OCI-LY3 (cell line): Measurements from ENCODE around the gene CTU2.

Experiments used
- H2AFZ ChIP-seq: fragments of 200-600, 300-600 bp; shearing (Covaris generic); 2 replicates; pipeline ENCODE4 v1.6.0; 2014; ENCODE audit warnings: antibody characterized with exemption, low read depth, low read length
- H3K27ac ChIP-seq: fragments of 200-600, 300-600 bp; sonication (generic); 2 replicates; pipeline ENCODE4 v1.5.1; 2014; ENCODE audit warnings: mild to moderate bottlenecking, low read length, moderate library complexity, mixed read lengths
- H3K27me3 ChIP-seq: fragments of 200-600, 300-600 bp; sonication (generic); 2 replicates; pipeline ENCODE4 v1.6.1; 2014; ENCODE audit warnings: low read depth, low read length, mixed read lengths
- H3K36me3 ChIP-seq: fragments of 200-600, 300-600 bp; sonication (generic); replicated peaks from 2 replicates; pipeline ENCODE3; 2014; ENCODE audit warnings: low read depth, low read length, mixed read lengths
- H3K4me1 ChIP-seq: fragments of 300-600, 200-600 bp; sonication (generic); 2 replicates; pipeline ENCODE4 v1.6.1; 2014; ENCODE audit warnings: low read length, mixed read lengths
- H3K4me2 ChIP-seq: fragments of 200-600, 300-600 bp; sonication (generic); 2 replicates; pipeline ENCODE4 v1.6.1; 2014; ENCODE audit warnings: low read length, mixed read lengths
- H3K4me3 ChIP-seq: fragments of 300-600, 200-600 bp; sonication (generic); 2 replicates; pipeline ENCODE4 v1.5.1; 2014; ENCODE audit warnings: antibody characterized with exemption, mild to moderate bottlenecking, low read length, moderate library complexity
- H3K79me2 ChIP-seq: fragments of 300-600, 200-600 bp; shearing (Covaris generic); 2 replicates; pipeline ENCODE4 v1.6.1; 2014; ENCODE audit warnings: mild to moderate bottlenecking, low read length, mixed read lengths
- H3K9ac ChIP-seq: fragments of 300-600, 200-600 bp; shearing (Covaris generic); 2 replicates; pipeline ENCODE4 v1.6.0; 2014; ENCODE audit warnings: mild to moderate bottlenecking, low read length, moderate library complexity
- H3K9me3 ChIP-seq: fragments of 200-600, 300-600 bp; shearing (Covaris generic); 2 replicates; pipeline ENCODE4 v1.6.1; 2014; ENCODE audit warnings: low read length, mixed read lengths; ENCODE audit not compliant: insufficient read depth
- H4K20me1 ChIP-seq: fragments of 200-600, 300-600 bp; sonication (generic); 2 replicates; pipeline ENCODE4 v1.6.1; 2016; ENCODE audit warnings: low read length, mixed read lengths; ENCODE audit not compliant: insufficient read depth
- EZH2phosphoT487 ChIP-seq: fragments of 200-600 bp; shearing (Covaris generic); IDR thresholded peaks from 2 replicates; pipeline ENCODE4 v1.6.1; 2018; ENCODE audit warnings: antibody characterized with exemption, mixed run types, low read depth
- TF ChIP-seq, protein P1 (sequence below): fragments of 200-600, 300-600 bp; sonication (generic); IDR thresholded peaks from 2 replicates; pipeline ENCODE4 v1.5.1; 2014; ENCODE audit warnings: antibody characterized with exemption, low read length, low read depth

The CTU2 gene

DNA sequence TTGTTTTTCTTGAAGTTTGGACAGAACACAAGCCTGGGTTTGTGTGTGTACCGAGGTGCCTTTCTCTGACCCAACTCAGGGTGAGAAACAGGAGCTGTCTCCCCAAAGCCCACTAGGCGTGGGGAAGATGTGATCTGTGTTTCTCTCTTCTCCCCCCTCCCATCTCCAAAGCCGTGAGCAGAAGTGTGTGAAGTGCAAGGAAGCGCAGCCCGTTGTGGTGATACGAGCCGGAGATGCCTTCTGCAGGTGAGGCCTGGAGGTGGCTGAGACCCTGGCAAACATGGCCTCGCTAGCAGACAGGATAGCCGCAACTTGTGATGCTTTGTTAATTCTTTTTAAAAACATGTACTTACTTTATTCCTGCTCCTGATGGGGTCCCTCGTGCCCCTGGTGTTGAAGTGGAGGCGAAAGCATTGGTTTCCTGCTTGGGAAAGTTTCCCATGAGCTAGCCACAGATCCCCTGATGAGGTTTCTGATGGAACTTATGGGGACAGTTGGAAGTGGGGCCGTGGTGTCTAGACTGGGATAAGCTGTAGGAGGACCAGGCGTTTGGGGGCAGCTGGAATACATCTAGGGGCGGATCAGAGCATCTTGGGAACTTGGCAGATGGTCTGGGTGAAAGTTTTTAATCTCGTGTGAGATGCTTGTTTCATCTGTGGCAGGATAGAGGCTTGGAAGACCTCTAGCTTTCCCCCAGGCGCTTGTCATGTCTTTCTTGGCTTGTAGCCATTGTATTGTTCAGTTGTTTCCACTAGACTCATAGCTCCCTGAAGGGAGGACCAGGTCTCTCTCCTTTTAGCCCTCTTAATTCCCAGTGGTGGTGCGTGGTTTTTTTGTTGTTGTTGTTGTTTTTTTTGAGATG, 893 bp downstream of the CTU2 start:
- Histone ChIP-seq H3K4me3 (peak overlapping the region; percentile 93), H3K27ac (no peak overlapping the region), H3K9ac (peak overlapping the region; percentile 75), H3K27me3 (no peaks in the 10 kb centered on the region), H4K20me1 (no peaks in the 10 kb centered on the region), H3K9me3 (no peaks in the 10 kb centered on the region), H2AFZ (no peak overlapping the region), H3K36me3 (peaks cover under 1% of the 10 kb centered on the region), H3K4me2 (peak overlapping the region; percentile 84), H3K79me2 (peaks cover 74% of the 10 kb centered on the region), H3K4me1 (peaks cover 13% of the 10 kb centered on the region)
- TF ChIP-seq, protein P1, sequence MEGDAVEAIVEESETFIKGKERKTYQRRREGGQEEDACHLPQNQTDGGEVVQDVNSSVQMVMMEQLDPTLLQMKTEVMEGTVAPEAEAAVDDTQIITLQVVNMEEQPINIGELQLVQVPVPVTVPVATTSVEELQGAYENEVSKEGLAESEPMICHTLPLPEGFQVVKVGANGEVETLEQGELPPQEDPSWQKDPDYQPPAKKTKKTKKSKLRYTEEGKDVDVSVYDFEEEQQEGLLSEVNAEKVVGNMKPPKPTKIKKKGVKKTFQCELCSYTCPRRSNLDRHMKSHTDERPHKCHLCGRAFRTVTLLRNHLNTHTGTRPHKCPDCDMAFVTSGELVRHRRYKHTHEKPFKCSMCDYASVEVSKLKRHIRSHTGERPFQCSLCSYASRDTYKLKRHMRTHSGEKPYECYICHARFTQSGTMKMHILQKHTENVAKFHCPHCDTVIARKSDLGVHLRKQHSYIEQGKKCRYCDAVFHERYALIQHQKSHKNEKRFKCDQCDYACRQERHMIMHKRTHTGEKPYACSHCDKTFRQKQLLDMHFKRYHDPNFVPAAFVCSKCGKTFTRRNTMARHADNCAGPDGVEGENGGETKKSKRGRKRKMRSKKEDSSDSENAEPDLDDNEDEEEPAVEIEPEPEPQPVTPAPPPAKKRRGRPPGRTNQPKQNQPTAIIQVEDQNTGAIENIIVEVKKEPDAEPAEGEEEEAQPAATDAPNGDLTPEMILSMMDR = no peak
- TF ChIP-seq EZH2phosphoT487 = no peak

DNA sequence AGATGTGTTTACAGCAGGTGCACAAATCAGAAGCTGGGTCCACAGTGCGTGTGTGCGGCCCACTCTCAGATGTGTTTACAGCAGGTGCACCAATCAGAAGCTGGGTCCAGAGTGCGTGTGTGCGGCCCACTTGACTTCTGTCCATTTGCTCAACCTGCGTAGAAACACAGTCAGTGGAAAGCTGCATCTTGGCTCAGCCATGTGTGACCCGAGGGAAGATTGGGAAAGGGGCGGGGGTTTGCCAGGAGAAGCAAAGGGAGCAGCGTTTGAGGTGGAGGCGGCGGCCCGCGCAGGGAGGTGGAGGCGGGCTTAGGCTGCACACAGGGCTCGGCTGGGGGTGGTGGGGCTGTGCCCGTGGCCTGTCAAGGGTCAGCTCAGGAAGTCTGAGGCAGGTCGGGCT, 4.3 kb downstream of the CTU2 start:
- Histone ChIP-seq H3K9ac (no peak overlapping the region), H3K79me2 (peaks cover 49% of the 10 kb centered on the region), H3K27ac (no peak overlapping the region)

DNA sequence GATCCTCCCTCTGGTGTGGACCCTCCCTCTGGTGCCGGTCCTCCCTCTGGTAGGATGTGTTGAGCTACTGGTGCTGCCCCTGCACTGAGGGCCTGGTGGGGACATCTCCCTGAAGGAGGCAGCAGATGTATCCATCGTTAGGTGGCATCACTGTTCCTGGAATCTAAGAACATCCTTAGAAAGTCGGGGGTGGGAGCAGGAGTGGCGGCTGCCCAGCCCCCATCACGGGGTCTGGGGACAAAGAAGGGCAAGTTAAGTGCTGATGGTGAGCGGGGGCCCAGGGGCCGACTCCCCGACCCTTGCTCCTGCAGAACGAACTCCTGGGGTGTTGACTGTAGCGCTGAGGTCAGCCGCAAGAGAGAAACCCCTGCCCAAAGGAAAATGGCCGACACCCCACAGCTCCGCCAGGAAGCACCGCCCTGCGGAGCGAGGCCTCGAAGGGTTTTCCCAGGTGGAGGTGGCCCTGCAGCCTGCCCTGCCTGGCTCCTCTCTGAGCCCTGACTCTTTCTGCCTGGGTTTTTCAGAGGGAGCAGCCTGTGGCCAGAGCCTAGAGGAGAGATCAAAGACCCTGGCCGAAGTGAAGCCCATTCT, 5.5 kb downstream of the CTU2 start:
- Histone ChIP-seq H3K9me3 (no peaks in the 10 kb centered on the region), H3K27me3 (no peaks in the 10 kb centered on the region), H3K4me3 (no peak overlapping the region), H3K27ac (no peak overlapping the region), H4K20me1 (no peaks in the 10 kb centered on the region), H3K4me1 (peaks cover 6% of the 10 kb centered on the region), H3K36me3 (peaks cover 6% of the 10 kb centered on the region), H3K4me2 (no peak overlapping the region), H3K79me2 (peaks cover 41% of the 10 kb centered on the region), H2AFZ (no peak overlapping the region), H3K9ac (no peak overlapping the region)
- TF ChIP-seq EZH2phosphoT487 = no peak
- TF ChIP-seq, protein P1 = no peak

More for the DNA sequence above, 4.3 kb downstream of the CTU2 start:
- Histone ChIP-seq H3K4me3 (no peak overlapping the region), H2AFZ (no peak overlapping the region), H3K36me3 (peaks cover 1% of the 10 kb centered on the region), H3K4me1 (peaks cover 6% of the 10 kb centered on the region), H3K4me2 (no peak overlapping the region), H4K20me1 (no peaks in the 10 kb centered on the region), H3K9me3 (no peaks in the 10 kb centered on the region), H3K27me3 (no peaks in the 10 kb centered on the region)
- TF ChIP-seq EZH2phosphoT487 = no peak
- TF ChIP-seq, protein P1 = no peak

DNA sequence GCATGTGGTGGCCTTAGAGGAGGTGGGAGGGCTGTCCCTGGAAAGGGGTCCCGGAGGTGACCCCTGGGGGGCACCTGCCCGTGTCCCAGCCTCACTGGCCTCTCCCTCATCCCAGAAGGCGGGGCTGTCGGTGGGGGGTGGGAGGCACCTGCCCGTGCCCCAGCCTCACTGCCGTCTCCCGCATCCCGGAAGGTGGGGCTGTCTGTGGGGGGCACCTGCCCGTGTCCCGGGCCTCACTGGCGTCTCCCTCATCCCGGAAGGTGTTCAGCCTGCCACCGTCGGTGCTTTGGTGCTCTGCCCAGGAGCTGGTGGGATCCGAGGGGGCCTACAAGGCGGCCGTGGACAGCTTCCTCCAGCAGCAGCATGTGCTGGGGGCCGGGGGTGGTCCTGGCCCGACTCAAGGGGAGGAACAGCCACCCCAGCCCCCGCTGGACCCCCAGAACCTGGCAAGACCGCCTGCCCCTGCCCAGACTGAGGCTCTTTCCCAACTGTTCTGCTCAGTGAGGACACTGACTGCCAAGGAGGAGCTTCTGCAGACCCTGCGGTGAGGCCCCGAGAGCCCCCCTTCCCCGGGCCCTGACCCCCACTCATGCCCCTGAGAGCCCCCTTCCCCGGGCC, 6.2 kb downstream of the CTU2 start:
- H3K4me3 ChIP-seq = no peak overlapping the region
- H3K79me2 ChIP-seq = peaks cover 35% of the 10 kb centered on the region
- H3K4me2 ChIP-seq = no peak overlapping the region
- H3K9me3 ChIP-seq = no peaks in the 10 kb centered on the region
- H3K4me1 ChIP-seq = peaks cover 2% of the 10 kb centered on the region
- H3K36me3 ChIP-seq = peaks cover 9% of the 10 kb centered on the region
- H2AFZ ChIP-seq = no peak overlapping the region
- TF ChIP-seq EZH2phosphoT487 = no peak
- TF ChIP-seq, protein P1 = no peak
- H3K9ac ChIP-seq = no peak overlapping the region
- no peaks in the 10 kb centered on the region for H3K27me3 ChIP-seq
- H3K27ac ChIP-seq = no peak overlapping the region
- no peaks in the 10 kb centered on the region for H4K20me1 ChIP-seq
